ENCODE results near the gene CARD11. TPM values are rescaled to one million over a fixed set of nuclear protein-coding genes. Genes with fewer than 3 reads are reported as not detected.

The CARD11 gene
- polyA plus RNA-seq, 1 of the 3 experiments (the other 2 are of a cell fraction), result not detected

- TF ChIP-seq CTCF (IDR thresholded peaks at IDR 0.05) (no peak), IRF3 (IDR thresholded peaks at IDR 0.05; ENCODE audit: low read depth, low read length) (no peak), FOXM1 (IDR thresholded peaks at IDR 0.05; ENCODE audit: low read depth) (no peak)
These were observed 60.8 kb downstream of the CARD11 start (continued) for GRCh38 chr7:2982831-2983230.

- Histone ChIP-seq H3K4me1 (ENCODE audit: control insufficient read depth in 1 of 2, insufficient read depth in 2 of 2, low read depth in 1 of 2, low read length in 1 of 2) (no peaks in the 10 kb centered on the region), H3K27ac (ENCODE audit: low read depth in 2 of 2, low read length in 1 of 2) (no peak overlapping the region), H3K27me3 (ENCODE audit: insufficient read depth) (no peaks in the 10 kb centered on the region), H3K9ac (no peak overlapping the region), H2AFZ (ENCODE audit: low read depth) (no peak overlapping the region), H3K9me3 (no peaks in the 10 kb centered on the region; the same call in 1 of the 2 replicates), H3K79me2 (ENCODE audit: insufficient read depth) (no peaks in the 10 kb centered on the region), H3F3A (replicated peaks; ENCODE audit: insufficient read depth) (no peaks in the 10 kb centered on the region), H3K36me3 (replicated peaks in 1 of 2; ENCODE audit: control insufficient read depth in 1 of 2, insufficient read depth in 2 of 2, low read length in 1 of 2) (no peaks in the 10 kb centered on the region), H3K9me2 (no peaks in the 10 kb centered on the region), H3K4me3 (ENCODE audit: low read depth in 2 of 2, low read length in 1 of 2) (no peak overlapping the region), H4K20me1 (ENCODE audit: insufficient read depth) (no peaks in the 10 kb centered on the region), H3K4me2 (no peak overlapping the region)
- CTCF ChIA-PET, result interaction anchor here (0.6 to 1.5 kb wide), 6 partner anchors 11 to 95 kb away, joined by 3 to 5 read pairs (median 3); no protein-coding TSS in a partner anchor
- POLR2A ChIA-PET, result no interaction called here
- 77% methylated on average over 11 of the region's 11 CpGs for WGBS (ENCODE audit: low lambda C conversion rate)
- DNase-seq, result no peak
- no peak for TF ChIP-seq USF1 (IDR thresholded peaks at IDR 0.05; ENCODE audit: borderline replicate concordance, low read depth)
- no peak for TF ChIP-seq POLR2AphosphoS5 (IDR thresholded peaks at IDR 0.05; ENCODE audit: low read depth, low read length)
- TF ChIP-seq TAF1 (IDR thresholded peaks at IDR 0.05; ENCODE audit: borderline replicate concordance, low read depth, low read length), result no peak
- no peak for TF ChIP-seq MXI1 (IDR thresholded peaks at IDR 0.05; ENCODE audit: low read depth, low read length)
- TF ChIP-seq CHD2 (IDR thresholded peaks at IDR 0.05; ENCODE audit: low read length, partially characterized antibody), result no peak
- no peak for TF ChIP-seq FOSL2 (IDR thresholded peaks at IDR 0.05; ENCODE audit: borderline replicate concordance, low read depth)
- no peak for TF ChIP-seq PBX3 (IDR thresholded peaks at IDR 0.05)
- TF ChIP-seq USF2 (IDR thresholded peaks at IDR 0.05; ENCODE audit: borderline replicate concordance, low read depth, low read length), result no peak
- TF ChIP-seq FOXM1 (IDR thresholded peaks at IDR 0.05; ENCODE audit: low read depth), result no peak
- TF ChIP-seq TEAD4 (IDR thresholded peaks at IDR 0.05; ENCODE audit: borderline replicate concordance, insufficient read depth), result no peak
- no peak for TF ChIP-seq CTCF (IDR thresholded peaks at IDR 0.05)
- TF ChIP-seq FOXJ3 (CRISPR knock-in tag; IDR thresholded peaks at IDR 0.05), result no peak
These were observed 61.3 kb downstream of the CARD11 start for GRCh38 chr7:2982401-2982800.

Measured in SK-N-SH (cell line).